B cell (primary cell): ENCODE measurements around the gene OR2A12.

Experiments used
- CTCF ChIP-seq: fragments of 200-600 bp; IDR thresholded peaks from one replicate; pipeline ENCODE4 v1.8.0; 2022; ENCODE audit warnings: antibody characterized with exemption, mild to moderate bottlenecking
- EZH2 ChIP-seq: IDR thresholded peaks from 2 replicates; pipeline ENCODE4 v1.6.1; 2012; ENCODE audit warnings: borderline replicate concordance, low read depth, mild to moderate bottlenecking, moderate library complexity, low read length; ENCODE audit not compliant: insufficient read depth, poor library complexity, severe bottlenecking

- no peak for TF ChIP-seq EZH2
- TF ChIP-seq CTCF: no peak
Observed at GRCh38 chr7:144105211-144105610, 19.1 kb downstream of the OR2A12 start.
